Brain pericyte (primary cell): ENCODE results near the gene ISL2.

Source experiments
- DNase-seq: peaks from one replicate; pipeline ENCODE4 v3.0.0-alpha.2; 2012; ENCODE audit warnings: low read depth, low spot score

ISL2 gene

GRCh38 chr15:76327191-76328105, 9.1 kb upstream of the ISL2 start:
- DNase-seq, result no peak

- no peak for DNase-seq
Observed at GRCh38 chr15:76328106-76328696, 8.4 kb upstream of the ISL2 start.

DNA sequence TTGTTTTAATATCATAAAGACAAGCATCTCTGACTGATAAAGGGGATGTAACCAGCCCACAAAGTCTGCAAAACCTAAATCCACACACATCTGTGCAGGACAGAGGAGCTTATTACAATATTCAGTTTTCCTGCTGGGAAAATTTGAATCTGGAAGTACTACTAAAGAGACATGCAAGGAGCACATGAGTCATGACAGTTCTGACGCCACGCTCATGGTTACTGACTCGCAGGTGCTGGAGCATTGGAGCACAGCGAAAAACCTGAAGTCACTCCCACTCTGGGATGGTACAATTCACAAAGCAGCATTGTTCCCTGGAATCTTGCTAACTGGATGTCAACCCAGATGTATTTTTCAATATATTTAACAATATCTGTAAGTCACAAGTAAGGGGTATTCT, 7.6 kb upstream of the ISL2 start:
- DNase-seq, result no peak

DNA sequence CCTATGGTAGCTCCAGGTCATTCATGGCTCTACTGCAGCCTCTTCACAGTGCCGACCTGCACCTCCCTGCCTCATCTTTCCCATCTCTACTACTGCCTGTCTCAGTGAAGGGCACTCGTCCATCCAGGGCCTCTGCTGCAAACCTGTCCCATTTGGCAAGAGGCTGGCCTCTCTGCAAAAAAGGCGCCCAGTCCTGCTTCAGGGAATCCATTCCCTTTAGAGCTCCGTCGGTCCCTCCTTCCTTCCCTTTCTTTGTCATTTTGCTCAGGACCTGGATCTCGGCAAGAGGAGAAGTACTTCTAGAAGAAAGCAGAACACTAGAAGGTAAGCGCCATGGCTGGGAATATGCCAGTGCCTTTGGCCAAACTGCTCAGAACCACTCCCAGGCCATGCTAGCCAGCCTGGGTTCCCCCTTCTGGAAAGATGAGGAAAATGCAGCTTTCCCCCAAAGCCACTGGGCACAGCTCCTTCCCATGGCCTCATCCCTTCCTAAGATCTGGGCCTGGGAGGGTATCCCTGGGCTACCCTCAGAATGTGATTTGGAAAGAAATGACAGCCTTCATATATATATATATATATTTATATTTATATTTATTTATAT, 6.4 kb upstream of the ISL2 start:
- no peak for DNase-seq

DNA sequence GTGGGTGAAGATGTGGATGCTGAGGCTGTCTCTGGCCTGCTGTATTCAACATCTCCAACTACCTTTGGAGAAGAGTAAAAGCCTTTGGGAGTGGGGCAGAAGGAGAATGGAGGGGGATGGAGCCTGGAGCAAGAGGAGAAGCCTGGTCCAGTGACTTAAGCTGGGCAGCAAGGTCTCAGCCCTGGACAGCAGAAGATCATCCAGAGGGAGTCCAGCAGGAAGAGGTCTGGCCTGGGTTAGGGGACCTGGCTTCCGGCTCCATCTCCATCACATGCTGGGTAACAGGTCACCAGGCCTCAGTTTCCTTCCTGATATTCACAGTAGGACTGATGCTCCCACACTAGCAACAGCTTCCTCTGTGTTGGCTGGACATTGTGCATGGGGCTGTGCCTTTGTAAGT, 3.8 kb upstream of the ISL2 start:
- DNase-seq, result no peak

DNA sequence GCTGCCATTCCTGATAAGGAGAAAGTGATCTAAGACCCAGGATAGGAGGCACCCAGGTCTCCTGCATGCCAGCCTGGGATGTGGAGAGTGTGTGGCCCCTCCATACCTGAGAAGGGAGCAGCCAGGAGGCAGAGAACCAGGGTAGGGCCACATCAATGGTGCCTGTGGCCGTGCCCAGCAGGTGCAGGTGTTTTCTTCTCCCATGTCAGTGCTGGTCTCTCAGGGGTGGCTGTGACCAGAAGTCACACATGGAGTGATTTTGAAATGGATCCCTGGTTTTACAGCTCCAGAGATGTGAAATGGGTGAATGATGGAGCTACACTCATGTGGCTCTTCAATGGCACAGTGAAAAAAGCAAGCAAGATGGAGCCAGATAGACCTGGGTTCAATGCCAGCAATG, 3.3 kb upstream of the ISL2 start:
- DNase-seq, result no peak

DNA sequence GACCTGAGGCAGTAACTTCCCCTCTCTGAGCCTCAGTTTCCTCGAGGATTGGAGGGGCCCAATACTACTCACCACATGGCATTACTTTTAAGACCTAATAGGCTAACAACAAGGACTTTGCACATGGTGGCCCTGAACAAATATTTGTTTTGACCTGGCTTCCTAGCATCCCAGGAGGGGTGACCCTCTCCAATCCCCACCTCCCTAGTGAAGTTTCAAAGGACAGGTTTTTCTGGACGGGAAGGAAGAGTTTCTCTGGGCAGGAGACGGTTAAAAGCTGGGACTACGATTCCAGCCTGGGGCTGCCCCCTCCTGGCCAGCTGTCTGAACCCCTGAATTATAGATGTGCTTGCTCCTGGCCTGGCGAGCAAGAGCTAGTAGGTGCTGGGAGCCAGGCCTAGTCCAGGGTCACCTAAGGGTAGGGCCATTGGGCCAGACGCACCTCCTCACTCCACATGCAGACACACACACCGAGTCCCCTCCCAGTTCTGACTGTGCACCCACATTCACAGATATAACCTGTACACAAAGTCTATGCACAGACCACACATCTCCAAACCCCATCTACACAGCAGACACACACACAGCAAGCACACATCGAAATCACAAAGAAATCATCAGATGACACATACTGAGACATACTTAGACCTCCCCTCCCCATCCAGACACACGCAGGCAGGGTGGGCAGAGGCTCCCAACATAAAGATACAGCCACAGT, 2.7 kb upstream of the ISL2 start:
- no peak for DNase-seq

DNA sequence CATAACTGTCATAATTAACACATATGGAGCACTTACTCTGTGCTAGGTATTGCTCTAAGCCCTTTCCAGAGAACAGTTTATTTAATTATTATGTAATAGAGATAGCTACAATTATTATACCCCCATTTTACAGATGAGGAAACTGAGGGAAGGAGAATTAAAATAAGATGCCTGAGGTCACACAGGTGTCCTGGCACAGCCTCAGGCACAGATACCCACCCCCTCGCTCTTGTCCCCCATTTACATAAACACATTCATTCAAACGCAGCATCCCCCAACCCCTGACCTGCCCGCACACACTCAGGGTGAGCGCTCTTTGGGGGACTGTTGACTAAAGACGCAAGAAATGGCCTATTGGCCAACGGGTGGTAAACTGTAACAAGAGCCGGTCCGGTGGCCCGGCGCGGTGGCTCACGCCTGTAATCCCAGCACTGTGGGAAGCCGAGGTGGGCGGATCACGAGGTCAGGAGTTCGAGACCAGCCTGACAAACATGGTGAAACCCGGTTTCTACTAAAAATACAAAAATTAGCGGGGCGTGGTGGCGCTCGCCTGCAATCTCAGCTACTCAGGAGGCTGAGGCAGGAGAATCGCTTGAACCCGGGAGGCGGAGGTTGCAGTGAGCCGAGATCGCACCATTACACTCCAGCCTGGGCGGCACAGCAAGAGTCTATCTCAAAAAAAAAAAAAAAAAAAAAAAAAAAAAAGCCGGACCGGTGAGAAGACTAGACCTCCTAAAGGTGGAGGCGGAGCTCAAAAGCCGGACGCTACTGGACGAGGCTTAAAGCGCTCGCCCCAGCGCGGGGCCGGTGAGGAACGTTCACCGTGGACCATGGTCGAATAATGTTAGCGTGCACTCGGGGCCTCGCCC, 1.9 kb upstream of the ISL2 start:
- no peak for DNase-seq

DNA sequence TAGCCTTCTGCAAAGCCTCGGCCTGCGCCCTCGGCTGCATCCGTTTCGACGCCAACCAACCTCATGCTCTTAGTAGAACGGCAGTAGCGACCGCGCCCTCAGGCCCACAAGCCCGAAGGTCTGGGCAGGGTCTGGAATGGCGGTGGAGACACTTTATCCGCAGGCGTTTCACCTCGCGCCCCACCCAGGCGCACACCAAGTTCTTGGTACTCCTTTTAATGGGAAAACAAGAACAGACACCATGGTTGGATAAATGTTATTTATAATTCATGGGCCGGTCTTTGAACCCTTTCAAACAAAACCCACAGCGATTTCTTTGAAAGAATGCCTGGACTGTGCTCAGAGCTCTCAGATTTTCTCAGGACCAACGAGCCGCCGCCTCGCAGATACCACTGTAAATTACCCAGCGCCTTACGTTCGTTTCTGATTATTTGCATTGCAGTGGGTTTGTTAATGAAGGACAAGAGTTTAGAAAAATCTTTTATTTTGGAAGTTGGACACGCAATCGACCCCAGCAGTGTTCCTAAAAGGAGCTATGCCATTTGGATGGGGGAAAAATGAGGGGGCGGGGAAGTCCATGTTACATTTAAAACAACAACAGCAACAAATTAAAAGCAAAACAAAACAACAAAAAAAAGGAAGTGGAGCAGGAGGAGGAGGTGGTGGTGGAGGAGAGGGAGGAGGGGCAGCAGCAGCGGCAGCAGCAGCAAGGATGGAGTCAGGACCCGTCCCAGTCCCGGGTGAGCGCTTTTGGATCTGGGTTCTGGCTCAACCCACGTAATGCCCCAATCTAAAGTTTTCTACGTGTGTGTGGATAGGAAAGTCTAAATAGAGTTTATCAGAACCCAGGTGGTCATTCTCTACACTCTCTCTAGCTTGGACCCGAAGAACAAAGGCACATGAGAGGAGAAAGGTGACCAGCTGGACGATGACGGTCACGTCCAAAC, 993 bp upstream of the ISL2 start:
- DNase-seq, result no peak

DNA sequence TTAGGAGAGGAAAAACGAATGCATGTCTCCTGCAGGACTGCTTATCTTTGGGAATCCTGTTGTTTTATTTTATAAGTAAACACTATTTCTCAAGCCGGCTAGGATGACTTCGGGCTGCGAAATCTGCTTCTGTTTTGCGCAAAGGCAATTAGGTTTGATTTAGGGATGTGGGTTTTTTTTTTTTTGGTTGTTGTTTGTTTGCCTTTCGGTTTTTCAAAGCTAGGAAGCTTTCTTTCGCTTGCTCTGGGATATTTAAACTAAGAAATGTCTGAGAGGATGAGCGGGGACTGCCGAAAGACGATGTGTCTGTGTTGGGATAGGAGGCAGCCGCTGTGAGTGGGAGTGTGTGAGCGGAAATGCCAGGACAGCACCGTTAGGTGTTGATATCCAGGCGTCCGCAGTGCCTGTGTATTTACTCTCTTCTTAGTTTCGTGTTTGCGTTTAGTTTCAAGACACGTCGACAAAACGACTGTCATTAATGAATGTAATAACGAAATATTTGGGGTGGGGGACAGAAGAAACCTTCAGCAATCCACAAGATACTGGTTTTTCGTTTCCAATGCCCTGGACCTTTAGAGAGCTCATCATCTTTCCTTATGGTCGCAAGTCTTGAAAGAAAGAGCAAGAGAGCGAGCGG, 604 bp downstream of the ISL2 start:
- no peak for DNase-seq

DNA sequence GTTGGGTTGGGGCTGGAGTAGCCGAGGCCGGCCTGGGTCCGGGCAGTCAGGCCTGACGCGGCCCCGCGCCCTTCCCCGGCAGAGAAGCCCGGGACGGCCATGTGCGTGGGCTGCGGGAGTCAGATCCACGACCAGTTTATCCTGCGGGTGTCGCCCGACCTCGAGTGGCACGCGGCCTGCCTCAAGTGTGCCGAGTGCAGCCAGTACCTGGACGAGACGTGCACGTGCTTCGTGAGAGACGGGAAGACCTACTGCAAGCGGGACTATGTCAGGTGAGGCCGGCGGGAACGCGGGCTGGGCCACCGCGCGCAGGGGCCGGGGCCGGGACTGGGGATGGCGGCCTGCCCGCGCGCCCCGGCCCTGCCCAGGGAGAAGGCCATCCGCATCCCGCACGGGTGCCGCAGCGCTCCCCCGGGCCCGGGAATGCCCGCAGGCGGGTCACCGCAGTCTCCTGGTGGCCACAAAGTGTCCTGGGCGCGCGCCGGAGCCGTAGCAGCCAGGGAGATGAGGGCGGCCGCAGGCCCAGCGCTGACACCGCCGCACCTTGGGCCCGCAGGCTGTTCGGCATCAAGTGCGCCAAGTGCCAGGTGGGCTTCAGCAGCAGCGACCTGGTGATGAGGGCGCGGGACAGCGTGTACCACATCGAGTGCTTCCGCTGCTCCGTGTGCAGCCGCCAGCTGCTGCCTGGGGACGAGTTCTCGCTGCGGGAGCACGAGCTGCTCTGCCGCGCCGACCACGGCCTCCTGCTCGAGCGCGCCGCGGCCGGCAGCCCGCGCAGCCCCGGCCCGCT, 1.3 kb downstream of the ISL2 start:
- DNase-seq, result no peak

GRCh38 chr15:76338486-76339304, 2.1 kb downstream of the ISL2 start:
- DNase-seq, result no peak

- DNase-seq, result no peak
Observed at GRCh38 chr15:76339305-76340197, 3.0 kb downstream of the ISL2 start.

DNA sequence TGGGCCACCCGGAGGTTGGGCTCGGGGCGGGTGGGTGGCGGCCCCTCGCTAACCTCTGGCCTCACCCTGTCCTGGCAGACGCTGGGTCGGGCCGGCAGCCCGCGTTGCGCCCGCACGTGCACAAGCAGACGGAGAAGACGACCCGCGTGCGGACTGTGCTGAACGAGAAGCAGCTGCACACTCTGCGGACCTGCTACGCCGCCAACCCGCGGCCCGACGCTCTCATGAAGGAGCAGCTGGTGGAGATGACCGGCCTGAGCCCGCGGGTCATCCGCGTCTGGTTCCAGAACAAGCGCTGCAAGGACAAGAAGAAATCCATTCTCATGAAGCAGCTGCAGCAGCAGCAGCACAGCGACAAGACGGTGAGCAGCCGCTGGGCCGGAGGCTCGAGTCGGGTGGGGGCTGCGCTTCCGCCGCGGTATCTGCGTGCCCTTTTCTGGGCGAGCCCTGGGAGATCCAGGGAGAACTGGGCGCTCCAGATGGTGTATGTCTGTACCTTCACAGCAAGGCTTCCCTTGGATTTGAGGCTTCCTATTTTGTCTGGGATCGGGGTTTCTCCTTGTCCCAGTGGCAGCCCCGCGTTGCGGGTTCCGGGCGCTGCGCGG, 3.7 kb downstream of the ISL2 start:
- no peak for DNase-seq

- DNase-seq, result no peak
Observed at GRCh38 chr15:76340803-76341365, 4.3 kb downstream of the ISL2 start.
